ENCODE results near the gene ENTHD1. TPM values are rescaled to one million over a fixed set of nuclear protein-coding genes. Genes with fewer than 3 reads are reported as not detected.

Gene ENTHD1
- total RNA-seq, 1 experiment from 2014 or later, result not detected

GRCh38 chr22:39744353-39744752, 149.2 kb downstream of the ENTHD1 start:
- no peak for TF ChIP-seq CTCF (conservative IDR thresholded peaks at IDR 0.05)
- Histone ChIP-seq H3K79me2 (ENCODE audit: insufficient read depth, low read length) (no peaks in the 10 kb centered on the region), H2BK20ac (ENCODE audit: low read depth, low read length, poor library complexity, severe bottlenecking) (no peak overlapping the region), H2BK12ac (ENCODE audit: insufficient read length, low read depth, low read length) (no peak overlapping the region), H3T11ph (ENCODE audit: low read length) (no peak overlapping the region), H3K18ac (ENCODE audit: insufficient read length, low read depth, low read length) (no peak overlapping the region), H3K27ac (ENCODE audit: insufficient read length, low read depth, low read length) (no peak overlapping the region), H3K9me3 (ENCODE audit: control insufficient read depth, low read depth, low read length) (no peaks in the 10 kb centered on the region), H2AK5ac (ENCODE audit: insufficient read length, low read length) (no peak overlapping the region), H2BK5ac (ENCODE audit: insufficient read length, low read length) (no peak overlapping the region), H3K4ac (ENCODE audit: low read depth, low read length) (no peak overlapping the region), H3K27me3 (ENCODE audit: insufficient read depth, low read length) (no peaks in the 10 kb centered on the region), H3K56ac (ENCODE audit: insufficient read length, low read depth, low read length) (no peak overlapping the region), H4K91ac (ENCODE audit: insufficient read length, low read depth, low read length) (no peak overlapping the region), H3K23ac (ENCODE audit: insufficient read length, low read depth, low read length) (no peak overlapping the region), H2BK15ac (ENCODE audit: low read depth, low read length) (no peak overlapping the region), H4K5ac (ENCODE audit: insufficient read length, low read depth, low read length) (no peak overlapping the region), H3K23me2 (ENCODE audit: insufficient read length, low read depth, low read length, poor library complexity, severe bottlenecking) (no peaks in the 10 kb centered on the region), H2BK120ac (ENCODE audit: low read depth, low read length, poor library complexity, severe bottlenecking) (no peak overlapping the region), H2AFZ (ENCODE audit: low read length) (no peak overlapping the region), H3K9ac (ENCODE audit: extremely low read depth, insufficient read length, low read length) (no peak overlapping the region), H3K79me1 (ENCODE audit: insufficient read depth, low read depth, low read length, poor library complexity, severe bottlenecking) (no peaks in the 10 kb centered on the region), H3K4me2 (ENCODE audit: insufficient read depth, insufficient read length, low read length) (no peak overlapping the region), H3K4me1 (ENCODE audit: insufficient read depth, low read length) (no peaks in the 10 kb centered on the region), H3K14ac (ENCODE audit: insufficient read depth, low read length) (no peak overlapping the region), H4K8ac (replicated peaks; ENCODE audit: insufficient read length, low read depth, low read length) (no peak overlapping the region), H4K20me1 (ENCODE audit: control insufficient read depth, insufficient read depth, insufficient read length) (no peaks in the 10 kb centered on the region)
- no peak for DNase-seq
- no peaks in the 10 kb centered on the region for H3K36me3 Mint-ChIP-seq (ENCODE audit: insufficient read depth in 1 of 3, low read depth in 3 of 3)
- H3K9me3 Mint-ChIP-seq, result no peaks in the 10 kb centered on the region; a peak in 2 of 5 replicates
- peaks cover 13% of the 10 kb centered on the region for H3K27me3 Mint-ChIP-seq (ENCODE audit: low read depth)
- H3K27ac Mint-ChIP-seq, result no peak overlapping the region
- H3K4me1 Mint-ChIP-seq, result 0 out of 4 replicates have a peak, but pooled peaks cover 0 to 2% of the 10 kb centered on the region in 2 experiments
- H3K4me3 Mint-ChIP-seq, result no peak overlapping the region
